NOMO-1 treated with DMSO at 0.1 percent for 48 hours (cell line): ENCODE measurements around the gene POLD4.
"Not testable (repeated sequence)": the region's sequence is repeated elsewhere in the genome, so short reads cannot be mapped to it uniquely, and the experiment has no call there.

Experiments used
- DNase-seq: peaks from one replicate; lab custom pipeline; 2025; ENCODE audit not compliant: unreplicated experiment; lab: John Stamatoyannopoulos, UW

Gene POLD4

DNA sequence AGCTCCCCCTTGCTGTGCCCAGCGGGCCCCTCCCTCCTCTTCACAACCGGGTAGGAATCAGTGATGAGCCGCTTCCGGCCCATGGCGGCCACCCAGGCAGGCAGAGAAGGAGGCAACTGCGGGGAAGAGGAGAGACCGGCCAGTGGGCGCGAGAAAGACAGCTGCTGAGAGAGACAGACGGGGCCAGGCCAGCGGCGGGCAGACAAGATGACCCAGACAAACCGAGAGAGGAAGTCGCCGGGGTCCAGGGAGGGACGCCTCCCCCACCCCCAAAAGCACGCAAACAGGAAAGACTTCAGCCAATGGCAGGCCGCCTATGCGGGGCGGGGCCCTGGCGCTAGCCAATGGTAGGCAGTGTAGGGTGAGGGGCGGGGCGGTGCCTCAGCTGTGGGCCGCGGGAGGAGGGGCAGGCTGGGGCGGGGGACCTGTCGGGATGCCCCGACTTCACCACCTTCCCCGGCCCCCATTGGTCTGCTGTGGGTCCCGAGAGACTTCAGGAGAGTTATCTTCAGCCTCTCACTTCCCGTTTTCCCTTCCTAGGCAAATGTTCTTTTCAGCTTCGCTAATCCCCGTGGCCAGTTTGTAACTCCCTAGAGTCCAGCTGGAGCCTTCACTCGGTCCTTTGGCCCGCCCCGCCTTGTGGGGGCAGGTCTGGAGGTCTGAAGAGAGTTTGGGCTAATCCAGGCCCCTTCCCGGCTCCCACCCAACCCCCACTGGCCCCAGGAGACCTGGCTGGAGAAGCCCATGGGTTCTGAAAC, at the start of gene POLD4:
TSS of gene POLD4 (minus strand) at position 230 of the 758 bp plus-strand sequence. CDS start at position 83, 147 bp downstream.
- DNase-seq, result peak; percentile 98

DNA sequence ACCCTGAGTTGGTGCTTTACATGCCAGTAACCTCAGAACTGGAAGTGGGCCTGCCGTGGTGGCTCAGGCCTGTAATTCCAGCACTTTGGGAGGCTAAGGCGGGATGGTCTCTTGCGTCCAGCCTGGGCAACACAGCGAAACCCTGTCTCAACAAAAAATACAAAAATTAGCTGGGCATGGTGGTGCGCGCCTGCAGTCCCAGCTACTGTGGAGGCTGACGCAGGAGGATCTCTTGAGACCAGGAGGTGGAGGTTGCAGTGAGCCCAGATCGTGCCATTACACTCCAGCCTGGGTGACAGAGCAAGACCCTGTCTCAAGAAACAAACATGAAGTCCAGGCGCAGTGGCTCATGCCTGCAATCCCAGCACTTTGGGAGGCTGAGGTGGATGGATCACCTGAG, 49.7 kb upstream of the POLD4 start:
- DNase-seq, result not testable (repeated sequence)

DNA sequence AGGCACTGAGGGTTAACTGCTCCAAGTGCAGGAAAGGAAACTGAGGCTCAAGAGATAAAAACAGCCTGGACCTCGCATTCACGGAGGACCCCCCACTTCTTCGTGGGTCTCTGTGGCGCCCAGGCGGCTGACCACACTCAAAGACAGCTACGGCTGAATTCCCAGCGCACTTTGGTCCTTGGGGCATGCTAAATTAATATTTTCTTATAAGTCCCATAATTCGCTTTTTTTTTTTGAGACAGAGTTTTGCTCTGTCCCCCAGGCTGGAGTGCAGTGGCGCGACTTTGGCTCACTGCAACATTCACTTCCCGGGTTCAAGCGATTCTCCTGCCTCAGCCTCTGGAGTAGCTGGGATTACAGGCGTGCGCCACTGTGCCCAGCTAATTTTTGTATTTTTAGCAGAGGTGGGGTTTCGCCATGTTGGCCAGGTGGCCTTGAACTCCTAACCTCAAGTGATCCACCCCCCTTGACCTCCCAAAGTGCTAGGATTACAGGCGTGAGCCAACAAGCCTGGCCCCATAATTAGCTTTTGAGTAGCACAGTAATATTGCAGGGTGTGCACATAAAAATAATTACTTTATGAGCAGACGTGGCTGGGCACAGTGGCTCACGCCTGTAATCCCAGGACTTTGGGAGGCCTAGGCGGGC, 49.0 kb upstream of the POLD4 start:
- DNase-seq, result peak; percentile 35

GRCh38 chr11:67401495-67402191, 48.3 kb upstream of the POLD4 start, which contains the start of gene PPP1CA:
PPP1CA (minus strand) TSS chr11:67401858; CDS start chr11:67401782, 76 bp downstream.
- peak; percentile 81 for DNase-seq

GRCh38 chr11:67400942-67401494, 47.7 kb upstream of the POLD4 start:
- no peak for DNase-seq

GRCh38 chr11:67400251-67400941, 47.0 kb upstream of the POLD4 start:
- peak; percentile 26 for DNase-seq

- DNase-seq, result no peak
Observed at GRCh38 chr11:67398661-67399563, 45.6 kb upstream of the POLD4 start.

DNA sequence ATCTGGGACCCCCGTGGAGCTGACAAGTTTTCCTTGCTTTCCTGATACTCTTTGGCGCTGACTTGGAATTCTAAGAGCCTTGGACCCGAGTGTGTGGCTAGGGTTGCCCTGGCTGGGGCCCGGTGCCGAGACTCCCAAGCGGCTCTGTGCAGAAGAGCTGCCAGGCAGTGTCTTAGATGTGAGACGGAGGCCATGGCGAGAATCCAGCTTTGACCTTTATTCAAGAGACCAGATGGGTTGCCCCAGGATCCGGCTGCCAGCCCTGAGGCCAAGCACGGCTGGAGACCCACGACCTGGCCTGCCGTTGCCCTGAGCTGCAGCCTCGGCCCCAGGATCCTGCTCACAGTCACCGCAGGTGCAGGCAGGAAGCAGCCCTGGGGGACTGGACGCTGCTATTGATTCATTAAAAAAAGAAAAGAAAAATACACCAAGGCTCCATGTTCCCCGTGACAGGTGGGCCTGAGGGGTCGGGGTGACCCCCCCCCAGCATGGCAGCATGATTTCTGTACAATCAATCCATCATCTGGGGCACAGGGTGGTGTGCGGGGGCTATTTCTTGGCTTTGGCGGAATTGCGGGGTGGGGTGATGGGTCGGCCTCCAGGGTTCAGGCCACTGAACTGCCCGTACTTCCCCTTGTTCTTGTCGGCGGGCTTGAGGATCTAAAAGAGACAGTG, 44.8 kb upstream of the POLD4 start:
- no peak for DNase-seq

GRCh38 chr11:67397536-67397935, 44.2 kb upstream of the POLD4 start:
- no peak for DNase-seq

DNA sequence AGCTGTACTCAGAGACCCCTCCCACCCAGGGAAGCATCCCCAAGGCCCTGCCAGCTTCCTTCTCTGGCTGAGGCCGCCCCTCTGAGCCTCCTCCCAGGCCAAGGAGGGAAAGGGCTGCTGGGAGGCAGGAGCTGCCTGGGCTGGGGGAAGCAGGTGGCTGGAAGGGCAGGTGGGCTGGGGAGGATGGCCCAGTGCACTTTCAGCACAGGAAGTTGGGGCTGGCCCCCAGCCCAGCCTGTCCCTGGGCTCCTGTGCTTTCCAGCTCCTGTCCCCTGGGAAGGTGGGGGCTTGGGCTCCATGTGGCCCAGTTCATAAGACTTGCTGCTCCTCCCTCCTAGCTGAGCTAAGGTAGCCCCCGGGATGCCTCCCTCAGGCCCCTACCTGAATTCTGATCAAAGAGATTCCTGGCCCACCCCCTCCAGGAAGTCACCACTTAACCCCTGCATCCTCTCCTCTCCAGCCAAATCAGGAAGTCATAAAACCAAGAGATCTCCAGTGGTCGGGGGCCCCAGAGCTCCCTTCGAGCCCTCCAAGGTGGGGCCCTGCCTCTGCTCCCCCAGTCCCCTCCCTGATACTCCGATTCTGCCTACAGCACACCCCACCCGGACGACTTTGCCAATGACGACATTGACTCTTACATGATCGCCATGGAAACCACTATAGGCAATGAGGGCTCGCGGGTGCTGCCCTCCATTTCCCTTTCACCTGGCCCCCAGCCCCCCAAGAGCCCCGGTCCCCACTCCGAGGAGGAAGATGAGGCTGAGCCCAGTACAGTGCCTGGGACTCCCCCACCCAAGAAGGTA, 43.4 kb upstream of the POLD4 start:
- peak; percentile 10 for DNase-seq

GRCh38 chr11:67396259-67396581, 42.9 kb upstream of the POLD4 start:
- DNase-seq, result no peak

DNA sequence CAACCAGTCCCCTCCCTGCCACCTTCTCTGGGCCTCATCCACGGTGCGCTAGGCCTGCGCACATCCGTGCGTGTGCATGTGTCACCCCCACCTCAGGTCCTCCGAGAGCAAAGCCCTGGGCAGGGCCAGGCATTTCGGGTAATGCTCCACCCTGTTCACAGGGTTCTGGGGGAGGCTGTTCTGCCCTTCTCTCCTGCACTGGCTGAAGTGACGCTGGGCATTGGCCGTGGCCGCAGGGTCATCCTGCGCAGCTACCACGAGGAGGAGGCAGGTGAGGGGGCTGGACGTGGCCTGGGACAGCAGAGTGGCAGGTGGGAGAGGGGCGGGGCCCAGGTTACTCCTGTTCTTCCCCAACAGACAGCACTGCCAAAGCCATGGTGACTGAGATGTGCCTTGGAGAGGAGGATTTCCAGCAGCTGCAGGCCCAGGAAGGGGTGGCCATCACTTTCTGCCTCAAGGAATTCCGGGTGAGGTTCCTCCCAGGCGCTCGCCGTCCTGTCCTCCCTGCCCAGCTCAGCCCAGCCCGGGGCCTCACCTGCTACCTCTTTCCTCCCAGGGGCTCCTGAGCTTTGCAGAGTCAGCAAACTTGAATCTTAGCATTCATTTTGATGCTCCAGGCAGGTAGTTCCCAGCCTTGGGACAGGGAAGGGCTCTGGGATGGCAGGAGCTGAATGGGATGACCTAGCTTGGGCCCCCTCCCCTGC, 42.4 kb upstream of the POLD4 start:
- no peak for DNase-seq

- no peak for DNase-seq
Observed at GRCh38 chr11:67393990-67394389, 40.6 kb upstream of the POLD4 start.

DNA sequence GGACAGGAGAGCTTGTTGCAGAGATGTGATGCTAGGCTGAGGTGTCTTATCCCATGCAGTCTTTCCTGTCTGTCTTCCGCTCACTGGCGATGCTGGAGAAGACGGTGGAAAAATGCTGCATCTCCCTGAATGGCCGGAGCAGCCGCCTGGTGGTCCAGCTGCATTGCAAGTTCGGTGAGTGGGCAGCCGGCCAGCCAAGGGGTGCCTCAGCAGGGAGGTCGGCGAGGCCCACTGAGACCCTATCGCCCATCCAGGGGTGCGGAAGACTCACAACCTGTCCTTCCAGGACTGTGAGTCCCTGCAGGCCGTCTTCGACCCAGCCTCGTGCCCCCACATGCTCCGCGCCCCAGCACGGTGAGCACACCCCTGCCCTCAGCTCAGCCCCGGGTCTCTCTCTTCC, 40.1 kb upstream of the POLD4 start:
- DNase-seq, result no peak

DNA sequence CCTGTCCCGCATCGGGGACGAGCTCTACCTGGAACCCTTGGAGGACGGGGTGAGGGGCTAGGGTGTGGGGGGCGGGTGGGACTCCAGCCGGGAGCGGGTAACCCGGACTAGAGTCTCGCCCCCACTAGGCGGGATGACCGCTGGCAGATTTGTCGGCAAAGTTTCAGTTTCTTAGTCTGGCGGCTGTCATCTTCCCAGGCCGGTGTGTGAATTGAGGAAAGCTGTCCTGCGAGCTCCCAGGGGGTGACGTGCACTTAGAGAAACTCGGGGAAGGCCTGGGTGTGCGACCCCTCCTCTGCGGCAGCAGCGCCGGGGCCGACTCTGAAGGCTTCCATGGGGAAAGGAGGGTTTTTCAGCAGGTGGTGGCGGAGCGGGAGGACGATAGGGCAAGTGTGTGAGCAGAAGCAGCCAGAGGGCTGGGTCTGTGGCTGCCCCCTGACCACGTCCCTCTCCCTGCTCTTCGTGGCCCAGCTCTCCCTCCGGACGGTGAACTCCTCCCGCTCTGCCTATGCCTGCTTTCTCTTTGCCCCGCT, 38.9 kb upstream of the POLD4 start:
- no peak for DNase-seq

DNA sequence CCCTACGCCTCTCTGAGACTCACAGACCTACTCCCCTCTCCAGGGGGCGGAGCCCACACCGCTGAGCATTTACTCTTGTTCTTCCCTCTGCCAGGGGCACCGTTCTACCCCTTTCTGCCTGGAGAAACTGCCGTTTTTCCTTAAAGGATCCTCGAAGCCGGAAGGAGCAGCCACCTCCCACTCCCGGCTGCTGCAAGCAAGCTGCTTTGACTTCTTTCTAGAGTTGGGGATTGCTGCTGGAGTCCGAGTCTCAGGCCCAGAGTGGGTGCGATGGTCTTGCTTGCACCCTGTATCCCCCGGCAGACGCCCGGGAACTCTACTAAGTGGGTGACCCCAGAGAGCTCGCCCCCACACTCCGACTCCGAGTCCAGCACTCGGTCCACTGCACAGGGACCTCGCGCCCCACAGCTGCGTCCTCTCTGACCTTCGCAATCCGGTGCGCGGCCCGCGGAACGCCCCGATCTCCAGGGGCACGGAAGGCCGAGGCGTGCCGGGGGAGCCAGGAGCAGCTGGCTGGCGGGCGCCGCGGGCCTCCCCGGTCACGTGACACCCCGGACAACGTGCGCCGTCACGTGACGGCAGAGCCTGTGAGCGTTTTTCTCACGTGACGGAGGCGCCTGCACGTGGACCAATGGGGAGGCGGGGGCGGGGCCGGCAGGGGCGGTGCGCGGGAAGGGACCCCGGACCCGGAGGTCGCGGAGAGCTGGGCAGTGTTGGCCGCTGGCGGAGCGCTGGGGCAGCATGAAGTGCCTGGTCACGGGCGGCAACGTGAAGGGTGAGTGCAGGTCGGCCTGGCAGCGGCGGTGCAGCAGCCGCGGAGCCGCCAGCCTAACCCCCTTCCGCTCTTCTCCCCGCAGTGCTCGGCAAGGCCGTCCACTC, 38.2 kb upstream of the POLD4 start, which contains the start of gene RAD9A:
TSS of gene RAD9A (plus strand) at position 683 of the 879 bp plus-strand sequence. CDS start at position 742, 59 bp downstream.
- DNase-seq, result peak; percentile 92

GRCh38 chr11:67390947-67391303, 37.6 kb upstream of the POLD4 start:
- no peak for DNase-seq
